GM12892 (cell line): ENCODE measurements around the gene ARSB.

Experiments
- POLR2AphosphoS5 ChIP-seq: IDR thresholded peaks from 2 replicates; pipeline ENCODE4 v1.6.1; 2011; ENCODE audit warnings: low read depth, low read length, control low read depth
- TAF1 ChIP-seq: IDR thresholded peaks from 2 replicates; pipeline ENCODE4 v1.6.1; 2011; ENCODE audit warnings: low read depth, mild to moderate bottlenecking, control low read depth, low read length, borderline replicate concordance

GRCh38 chr5:78782728-78783127 is 202.4 kb downstream of the ARSB start:
- TF ChIP-seq TAF1 = no peak
- TF ChIP-seq POLR2AphosphoS5 = no peak
